Fibroblast of mammary gland (primary cell): ENCODE data around the gene DICER1.

Experiments
- DNase-seq: peaks from one replicate; pipeline ENCODE4 v3.0.0-alpha.2; 2010; ENCODE audit warnings: low read depth
- H3K4me3 ChIP-seq: 2 replicates; pipeline ENCODE4 v1.5.1; 2011; ENCODE audit warnings: low read depth, mild to moderate bottlenecking, low read length, moderate library complexity; ENCODE audit not compliant: control insufficient read depth
- CTCF ChIP-seq: conservative IDR thresholded peaks from 2 replicates; pipeline ENCODE4 v1.5.1; 2011; ENCODE audit warnings: low read depth, low read length, inconsistent platforms; ENCODE audit not compliant: control insufficient read depth, insufficient read depth

The DICER1 gene

GRCh38 chr14:95151561-95151960 is 5.8 kb downstream of the DICER1 start:
- peak; percentile 34 for DNase-seq
- no peak for TF ChIP-seq CTCF
- no peak overlapping the region for H3K4me3 ChIP-seq

- no peak for TF ChIP-seq CTCF
- H3K4me3 ChIP-seq, result no peak overlapping the region
- DNase-seq, result no peak
Measured at GRCh38 chr14:95150910-95151309, 6.4 kb downstream of the DICER1 start.

GRCh38 chr14:95149441-95149840 is 7.9 kb downstream of the DICER1 start:
- TF ChIP-seq CTCF, result no peak
- H3K4me3 ChIP-seq, result no peak overlapping the region

GRCh38 chr14:95147597-95147996 is 9.7 kb downstream of the DICER1 start:
- no peak overlapping the region for H3K4me3 ChIP-seq
- DNase-seq, result no peak
- no peak for TF ChIP-seq CTCF

More at GRCh38 chr14:95149441-95149840, 7.9 kb downstream of the DICER1 start:
- no peak for DNase-seq

- no peak overlapping the region for H3K4me3 ChIP-seq
- DNase-seq, result no peak
Measured at GRCh38 chr14:95146079-95146771, 11.1 kb downstream of the DICER1 start.

GRCh38 chr14:95144849-95145248 is 12.5 kb downstream of the DICER1 start:
- DNase-seq, result no peak

More at GRCh38 chr14:95146079-95146771, 11.1 kb downstream of the DICER1 start:
- TF ChIP-seq CTCF, result no peak

More at GRCh38 chr14:95144849-95145248, 12.5 kb downstream of the DICER1 start:
- H3K4me3 ChIP-seq, result no peak overlapping the region
- TF ChIP-seq CTCF, result no peak
